Measurements from ENCODE around the gene ACLY. TPM values are rescaled to one million over a fixed set of nuclear protein-coding genes. Genes with fewer than 3 reads are reported as not detected.

ACLY gene
- total RNA-seq, 1 donor = 446 TPM

DNA sequence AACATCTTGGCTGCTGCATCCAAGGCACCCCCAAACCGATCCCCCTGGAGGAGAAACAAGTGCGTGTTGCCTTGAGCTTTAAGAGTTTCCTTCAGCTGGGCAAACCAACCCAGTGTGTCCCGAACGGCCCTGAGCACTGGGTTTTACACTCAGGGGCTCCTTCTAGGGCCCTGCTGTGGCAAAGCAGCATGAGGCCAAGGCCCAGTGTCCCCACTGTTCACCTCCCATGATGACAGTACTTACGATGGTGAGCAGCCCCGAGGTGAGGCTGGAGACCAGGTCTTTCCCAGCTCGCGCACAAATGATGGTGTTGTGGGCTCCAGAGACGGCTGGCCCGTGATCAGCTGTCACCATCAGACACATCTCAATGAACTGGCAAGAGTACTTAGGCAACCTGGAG, 47.0 kb downstream of the ACLY start:
- no peak for DNase-seq (ENCODE audit: low read depth)
- TF ChIP-seq, protein P1, sequence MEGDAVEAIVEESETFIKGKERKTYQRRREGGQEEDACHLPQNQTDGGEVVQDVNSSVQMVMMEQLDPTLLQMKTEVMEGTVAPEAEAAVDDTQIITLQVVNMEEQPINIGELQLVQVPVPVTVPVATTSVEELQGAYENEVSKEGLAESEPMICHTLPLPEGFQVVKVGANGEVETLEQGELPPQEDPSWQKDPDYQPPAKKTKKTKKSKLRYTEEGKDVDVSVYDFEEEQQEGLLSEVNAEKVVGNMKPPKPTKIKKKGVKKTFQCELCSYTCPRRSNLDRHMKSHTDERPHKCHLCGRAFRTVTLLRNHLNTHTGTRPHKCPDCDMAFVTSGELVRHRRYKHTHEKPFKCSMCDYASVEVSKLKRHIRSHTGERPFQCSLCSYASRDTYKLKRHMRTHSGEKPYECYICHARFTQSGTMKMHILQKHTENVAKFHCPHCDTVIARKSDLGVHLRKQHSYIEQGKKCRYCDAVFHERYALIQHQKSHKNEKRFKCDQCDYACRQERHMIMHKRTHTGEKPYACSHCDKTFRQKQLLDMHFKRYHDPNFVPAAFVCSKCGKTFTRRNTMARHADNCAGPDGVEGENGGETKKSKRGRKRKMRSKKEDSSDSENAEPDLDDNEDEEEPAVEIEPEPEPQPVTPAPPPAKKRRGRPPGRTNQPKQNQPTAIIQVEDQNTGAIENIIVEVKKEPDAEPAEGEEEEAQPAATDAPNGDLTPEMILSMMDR (IDR thresholded peaks at IDR 0.05; ENCODE audit: insufficient read depth, low read depth, low read length) = no peak
- no peak overlapping the region for H3K4me3 ChIP-seq (ENCODE audit: low read depth, low read length)

DNA sequence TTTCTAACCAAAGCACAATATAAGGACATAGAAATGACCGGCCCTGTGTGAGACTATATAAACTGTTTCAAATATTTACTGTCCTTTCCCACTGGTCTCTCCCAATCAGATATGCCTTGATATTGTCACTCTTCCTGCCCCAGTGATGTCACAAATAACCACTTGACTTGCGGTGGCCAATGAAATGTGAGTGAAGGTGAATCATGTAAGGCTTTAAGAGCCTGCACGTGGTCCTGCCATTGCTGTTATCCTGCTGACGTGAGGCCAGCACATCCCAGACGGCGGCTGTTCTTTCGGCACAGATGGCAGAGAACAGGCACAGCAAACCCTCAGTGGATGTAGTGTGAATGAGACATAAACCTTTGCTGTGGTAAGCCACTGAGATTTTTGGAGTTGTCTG, 48.1 kb downstream of the ACLY start:
- TF ChIP-seq, protein P1 (IDR thresholded peaks at IDR 0.05; ENCODE audit: insufficient read depth, low read depth, low read length) = no peak
- no peak overlapping the region for H3K4me3 ChIP-seq (ENCODE audit: low read depth, low read length)
- no peak for DNase-seq (ENCODE audit: low read depth)

DNA sequence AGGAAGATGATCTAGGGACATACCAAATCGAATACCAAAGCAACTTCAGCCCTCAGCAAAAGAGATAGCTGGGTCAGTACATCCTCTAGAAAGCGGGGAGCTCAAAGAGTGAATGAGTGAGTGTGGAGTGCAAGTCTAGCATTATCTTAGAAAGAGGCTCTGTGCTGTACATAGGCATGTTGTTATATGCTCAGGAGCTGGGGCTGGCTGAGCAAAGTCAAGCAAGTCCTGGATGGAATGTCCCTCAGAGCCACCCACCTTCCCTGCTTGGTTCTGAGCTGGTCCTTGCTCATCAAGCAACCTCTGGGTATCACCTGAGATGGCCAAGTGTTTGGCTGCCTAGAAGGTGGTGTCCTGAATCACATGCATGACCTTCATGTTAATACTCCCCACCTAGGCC, 48.7 kb downstream of the ACLY start:
- DNase-seq (ENCODE audit: low read depth) = no peak
- TF ChIP-seq, protein P1 (IDR thresholded peaks at IDR 0.05; ENCODE audit: insufficient read depth, low read depth, low read length) = no peak
- no peak overlapping the region for H3K4me3 ChIP-seq (ENCODE audit: low read depth, low read length)

DNA sequence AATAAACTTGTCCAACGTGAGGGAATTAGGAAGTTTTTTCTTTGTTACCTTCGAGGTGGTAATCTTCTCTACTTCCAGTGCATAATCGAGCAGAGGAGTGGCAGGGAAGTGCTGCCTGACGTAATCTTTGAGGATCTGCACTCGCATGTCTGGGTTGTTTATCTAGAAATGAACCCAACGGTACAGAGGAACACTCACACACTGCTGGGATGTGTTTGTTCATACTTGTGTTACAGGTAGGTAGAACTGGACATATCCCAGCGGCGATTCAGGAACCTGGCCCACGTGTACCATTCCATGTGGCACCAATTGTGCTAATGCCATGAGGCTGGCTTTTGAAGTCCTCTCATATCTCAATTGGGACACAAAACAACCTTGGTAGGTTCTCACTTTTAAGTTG, 49.3 kb downstream of the ACLY start:
- no peak for DNase-seq (ENCODE audit: low read depth)
- TF ChIP-seq, protein P1 (IDR thresholded peaks at IDR 0.05; ENCODE audit: insufficient read depth, low read depth, low read length) = no peak
- H3K4me3 ChIP-seq (ENCODE audit: low read depth, low read length) = no peak overlapping the region

DNA sequence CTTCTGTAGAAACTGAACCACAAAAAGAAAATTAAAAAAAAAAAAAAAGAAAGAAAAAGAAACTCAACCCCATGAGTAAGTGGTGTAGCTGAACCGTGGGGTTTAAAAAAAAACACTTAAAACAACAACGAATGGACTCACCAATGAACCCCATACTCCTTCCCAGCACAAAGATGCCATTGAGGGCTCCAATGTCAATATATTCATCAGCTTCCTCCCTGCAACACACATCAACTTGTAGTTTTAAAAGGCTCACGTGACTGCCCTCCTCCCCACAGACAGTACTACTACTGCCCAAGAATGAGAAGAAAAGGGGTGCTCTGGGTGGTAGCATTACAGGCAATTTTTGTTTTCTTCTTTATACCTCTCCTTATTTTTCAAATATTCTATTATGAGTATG, 50.2 kb downstream of the ACLY start:
- TF ChIP-seq, protein P1 (IDR thresholded peaks at IDR 0.05; ENCODE audit: insufficient read depth, low read depth, low read length) = no peak
- H3K4me3 ChIP-seq (ENCODE audit: low read depth, low read length) = no peak overlapping the region
- DNase-seq (ENCODE audit: low read depth) = no peak

DNA sequence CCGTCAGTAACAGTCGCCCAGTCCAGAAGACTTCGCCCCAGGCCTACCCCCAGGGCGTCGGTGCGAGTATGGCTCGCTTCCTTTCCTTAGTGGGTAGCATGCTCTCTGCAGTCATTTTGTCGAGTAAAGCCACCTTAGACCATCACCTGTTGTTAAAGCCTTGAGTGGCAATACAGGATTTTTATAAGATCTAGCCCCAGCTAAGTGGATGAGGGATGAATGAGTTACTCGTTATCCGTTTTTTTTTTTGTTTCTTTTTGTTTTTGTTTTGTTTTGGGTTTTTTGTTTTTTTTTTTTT, 53.2 kb downstream of the ACLY start:
- H3K4me3 ChIP-seq (ENCODE audit: low read depth, low read length) = peak overlapping the region; percentile 41
- no peak for DNase-seq (ENCODE audit: low read depth)
- TF ChIP-seq, protein P1 (IDR thresholded peaks at IDR 0.05; ENCODE audit: insufficient read depth, low read depth, low read length) = no peak

DNA sequence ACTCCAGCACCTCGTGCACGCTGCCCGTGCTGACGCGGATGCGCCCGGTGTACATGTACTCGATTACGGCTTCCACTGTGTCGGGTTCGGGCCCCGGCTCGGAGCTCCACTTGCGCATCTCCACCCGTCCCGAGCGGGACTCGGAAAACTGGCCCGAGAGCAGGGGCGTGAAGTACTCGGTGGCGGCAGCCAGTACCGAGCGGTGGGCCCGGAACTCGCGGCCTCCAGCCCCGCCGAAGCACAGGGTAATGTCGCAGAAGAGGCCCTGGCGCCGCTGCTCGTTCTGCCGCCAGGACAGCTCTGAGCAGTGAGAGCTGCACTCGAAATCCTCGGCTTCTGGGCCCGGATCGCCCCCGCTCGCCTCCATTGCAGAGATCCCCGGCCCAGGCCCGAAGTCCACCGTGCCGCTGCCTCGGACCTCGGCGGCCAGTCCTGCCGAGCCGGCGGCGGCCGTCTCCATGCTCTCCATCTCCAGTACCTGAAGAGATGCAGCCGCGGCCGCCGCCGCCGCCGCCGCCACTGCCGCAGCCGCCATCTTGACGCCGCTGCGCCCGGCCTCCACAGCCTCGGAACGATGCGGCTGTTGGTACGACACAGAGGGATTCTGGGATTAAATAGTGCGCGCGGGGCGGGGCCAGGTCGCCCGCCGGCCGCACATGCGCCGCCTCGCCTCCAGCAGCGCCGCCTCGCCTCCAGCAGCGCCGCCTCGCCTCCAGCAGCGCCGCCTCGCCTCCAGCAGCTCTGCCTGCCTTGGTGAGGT, 53.7 kb downstream of the ACLY start, which contains the start of gene KLHL11:
TSS of gene KLHL11 (minus strand) at position 588 of the 760 bp plus-strand sequence. CDS start at position 535, 53 bp downstream.
- TF ChIP-seq, protein P1 (IDR thresholded peaks at IDR 0.05; ENCODE audit: insufficient read depth, low read depth, low read length) = no peak
- DNase-seq (ENCODE audit: low read depth) = peak; percentile 89
- H3K4me3 ChIP-seq (ENCODE audit: low read depth, low read length) = peak within 1 kb of the TSS; percentile 94
